ENCODE data around the gene NTNG1.

NTNG1 gene

GRCh38 chr1:107499139-107499744 lies 358.4 kb downstream of the NTNG1 start:
- intact Hi-C loops (cut with DNase I; ENCODE audit: low total_unique reads) = no loop called here
- H3K4me3 ChIP-seq = no peak overlapping the region
- H3K27ac ChIP-seq = no peak overlapping the region
- no peak for TF ChIP-seq CTCF (IDR thresholded peaks at IDR 0.05)
- no peaks in the 10 kb centered on the region for H3K9me3 ChIP-seq
- no peak for DNase-seq
- no peaks in the 10 kb centered on the region for H3K4me1 ChIP-seq
- no peaks in the 10 kb centered on the region for H3K36me3 ChIP-seq
- H3K27me3 ChIP-seq = no peaks in the 10 kb centered on the region

GRCh38 chr1:107501081-107501605 lies 360.3 kb downstream of the NTNG1 start:
- H3K36me3 ChIP-seq = no peaks in the 10 kb centered on the region
- no peak overlapping the region for H3K4me3 ChIP-seq
- H3K4me1 ChIP-seq = no peaks in the 10 kb centered on the region
- DNase-seq = no peak
- intact Hi-C loops (cut with DNase I; ENCODE audit: low total_unique reads) = no loop called here
- no peaks in the 10 kb centered on the region for H3K9me3 ChIP-seq
- H3K27me3 ChIP-seq = no peaks in the 10 kb centered on the region
- no peak overlapping the region for H3K27ac ChIP-seq
- no peak for TF ChIP-seq CTCF (IDR thresholded peaks at IDR 0.05)

- intact Hi-C loops (cut with DNase I; ENCODE audit: low total_unique reads) = no loop called here
- H3K36me3 ChIP-seq = no peaks in the 10 kb centered on the region
- no peaks in the 10 kb centered on the region for H3K4me1 ChIP-seq
- no peak for TF ChIP-seq CTCF (IDR thresholded peaks at IDR 0.05)
- H3K4me3 ChIP-seq = no peak overlapping the region
- no peak overlapping the region for H3K27ac ChIP-seq
- no peaks in the 10 kb centered on the region for H3K9me3 ChIP-seq
- no peak for DNase-seq
- H3K27me3 ChIP-seq = no peaks in the 10 kb centered on the region
These were observed 369.5 kb downstream of the NTNG1 start for GRCh38 chr1:107510347-107510746.

- DNase-seq = no peak
- H3K4me1 ChIP-seq = no peaks in the 10 kb centered on the region
- H3K36me3 ChIP-seq = no peaks in the 10 kb centered on the region
- H3K4me3 ChIP-seq = no peak overlapping the region
- intact Hi-C loops (cut with DNase I; ENCODE audit: low total_unique reads) = no loop called here
- no peak for TF ChIP-seq CTCF (IDR thresholded peaks at IDR 0.05)
- no peaks in the 10 kb centered on the region for H3K9me3 ChIP-seq
- no peak overlapping the region for H3K27ac ChIP-seq
- H3K27me3 ChIP-seq = no peaks in the 10 kb centered on the region
These were observed 372.0 kb downstream of the NTNG1 start for GRCh38 chr1:107512836-107513235.

GRCh38 chr1:107514841-107515240 lies 374.0 kb downstream of the NTNG1 start:
- H3K27ac ChIP-seq = no peak overlapping the region
- TF ChIP-seq CTCF (IDR thresholded peaks at IDR 0.05) = no peak
- H3K27me3 ChIP-seq = no peaks in the 10 kb centered on the region
- no peak for DNase-seq
- intact Hi-C loops (cut with DNase I; ENCODE audit: low total_unique reads) = no loop called here
- no peaks in the 10 kb centered on the region for H3K4me1 ChIP-seq
- H3K9me3 ChIP-seq = no peaks in the 10 kb centered on the region
- H3K4me3 ChIP-seq = no peak overlapping the region
- no peaks in the 10 kb centered on the region for H3K36me3 ChIP-seq

- Histone ChIP-seq H3K36me3 (no peaks in the 10 kb centered on the region), H3K9me3 (no peaks in the 10 kb centered on the region), H3K27me3 (no peaks in the 10 kb centered on the region), H3K4me1 (no peaks in the 10 kb centered on the region), H3K4me3 (no peak overlapping the region), H3K27ac (no peak overlapping the region)
- no peak for DNase-seq
- intact Hi-C loops (cut with DNase I; ENCODE audit: low total_unique reads) = no loop called here
- no peak for TF ChIP-seq CTCF (IDR thresholded peaks at IDR 0.05)
These were observed 374.9 kb downstream of the NTNG1 start for GRCh38 chr1:107515702-107516101.

Data from tibial artery (tissue), 4 donors.